ENCODE measurements around the gene IL31.

Gene IL31

DNA sequence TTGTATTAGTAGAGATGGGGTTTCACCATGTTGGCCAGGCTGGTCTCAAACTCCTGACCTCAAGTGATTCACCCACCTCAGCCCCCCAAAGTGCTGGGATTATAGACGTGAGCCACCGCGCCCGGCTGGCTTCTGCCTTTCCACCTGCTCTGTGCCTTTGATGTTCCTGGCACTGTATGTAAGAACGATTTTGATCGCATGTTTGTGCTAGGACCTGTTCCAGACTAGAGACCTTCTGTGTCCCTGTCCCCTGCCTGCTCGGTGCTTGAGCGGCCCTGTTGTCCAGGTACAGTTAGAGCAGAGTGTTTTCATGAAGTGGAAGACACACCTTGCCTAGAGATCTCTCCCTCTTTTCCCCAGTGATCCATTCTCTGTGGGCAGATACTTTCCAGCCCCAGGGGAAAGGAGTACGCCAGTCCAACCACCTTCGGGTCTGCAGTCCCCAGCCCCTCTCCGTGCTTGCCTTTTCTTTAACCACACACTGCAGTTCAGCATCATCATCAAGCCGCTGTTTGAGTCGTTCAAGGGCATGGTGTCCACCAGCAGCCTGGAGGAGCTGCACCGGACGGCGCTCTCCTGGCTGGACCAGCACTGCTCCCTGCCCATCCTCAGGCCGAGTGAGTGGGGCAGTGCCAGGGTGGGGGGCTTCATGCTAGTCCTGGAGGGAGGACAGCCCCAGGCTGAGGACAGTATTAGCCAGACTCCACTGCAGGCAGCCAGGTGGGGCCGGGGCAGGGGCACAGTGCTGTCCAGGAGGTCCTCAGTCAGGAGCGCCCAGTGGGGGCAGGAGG is 33.4 kb downstream of the IL31 start:
- H3K4me3 ChIP-seq (ENCODE audit: low read length) = no peak overlapping the region
- no peaks in the 10 kb centered on the region for H3K4me1 ChIP-seq (ENCODE audit: low read length)
- H3K36me3 ChIP-seq (replicated peaks; ENCODE audit: low read depth, low read length) = peaks cover 9% of the 10 kb centered on the region
- H4K20me1 ChIP-seq (ENCODE audit: insufficient read depth, low read length) = no peaks in the 10 kb centered on the region
- no peak overlapping the region for H3K9ac ChIP-seq (ENCODE audit: low read length)
- no peaks in the 10 kb centered on the region for H3K9me3 ChIP-seq (ENCODE audit: insufficient read depth, low read length)
- TF ChIP-seq, protein P1, sequence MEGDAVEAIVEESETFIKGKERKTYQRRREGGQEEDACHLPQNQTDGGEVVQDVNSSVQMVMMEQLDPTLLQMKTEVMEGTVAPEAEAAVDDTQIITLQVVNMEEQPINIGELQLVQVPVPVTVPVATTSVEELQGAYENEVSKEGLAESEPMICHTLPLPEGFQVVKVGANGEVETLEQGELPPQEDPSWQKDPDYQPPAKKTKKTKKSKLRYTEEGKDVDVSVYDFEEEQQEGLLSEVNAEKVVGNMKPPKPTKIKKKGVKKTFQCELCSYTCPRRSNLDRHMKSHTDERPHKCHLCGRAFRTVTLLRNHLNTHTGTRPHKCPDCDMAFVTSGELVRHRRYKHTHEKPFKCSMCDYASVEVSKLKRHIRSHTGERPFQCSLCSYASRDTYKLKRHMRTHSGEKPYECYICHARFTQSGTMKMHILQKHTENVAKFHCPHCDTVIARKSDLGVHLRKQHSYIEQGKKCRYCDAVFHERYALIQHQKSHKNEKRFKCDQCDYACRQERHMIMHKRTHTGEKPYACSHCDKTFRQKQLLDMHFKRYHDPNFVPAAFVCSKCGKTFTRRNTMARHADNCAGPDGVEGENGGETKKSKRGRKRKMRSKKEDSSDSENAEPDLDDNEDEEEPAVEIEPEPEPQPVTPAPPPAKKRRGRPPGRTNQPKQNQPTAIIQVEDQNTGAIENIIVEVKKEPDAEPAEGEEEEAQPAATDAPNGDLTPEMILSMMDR (IDR thresholded peaks at IDR 0.05; ENCODE audit: low read depth, low read length) = no peak
- no peak for TF ChIP-seq EZH2phosphoT487 (IDR thresholded peaks at IDR 0.05; ENCODE audit: low read depth)
- no peaks in the 10 kb centered on the region for H3K27me3 ChIP-seq (ENCODE audit: low read depth, low read length)
- H2AFZ ChIP-seq (ENCODE audit: low read depth, low read length) = no peak overlapping the region
- H3K4me2 ChIP-seq (ENCODE audit: low read length) = no peak overlapping the region
- H3K27ac ChIP-seq (ENCODE audit: low read length) = no peak overlapping the region
- H3K79me2 ChIP-seq (ENCODE audit: low read length) = no peaks in the 10 kb centered on the region

DNA sequence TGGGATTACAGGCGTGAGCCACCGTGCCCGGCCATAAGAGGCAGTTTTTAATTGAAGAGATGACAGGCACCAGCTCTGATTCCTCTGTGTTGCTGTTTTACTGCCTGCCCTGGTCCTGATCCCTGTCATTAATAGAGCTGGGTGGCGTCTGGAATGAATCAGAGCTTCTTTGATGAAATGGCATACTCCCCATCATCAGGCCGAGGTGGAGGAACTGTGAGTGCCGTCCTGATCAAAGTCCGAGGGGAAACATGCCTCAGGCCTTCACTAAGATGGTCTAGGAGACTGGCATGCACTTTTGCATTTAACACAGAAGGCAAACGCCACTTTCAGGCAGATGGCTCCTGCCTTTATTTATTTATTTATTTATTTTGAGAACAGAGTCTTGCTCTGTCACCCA is 34.1 kb downstream of the IL31 start:
- no peak for TF ChIP-seq EZH2phosphoT487 (IDR thresholded peaks at IDR 0.05; ENCODE audit: low read depth)
- TF ChIP-seq, protein P1 (IDR thresholded peaks at IDR 0.05; ENCODE audit: low read depth, low read length) = no peak

DNA sequence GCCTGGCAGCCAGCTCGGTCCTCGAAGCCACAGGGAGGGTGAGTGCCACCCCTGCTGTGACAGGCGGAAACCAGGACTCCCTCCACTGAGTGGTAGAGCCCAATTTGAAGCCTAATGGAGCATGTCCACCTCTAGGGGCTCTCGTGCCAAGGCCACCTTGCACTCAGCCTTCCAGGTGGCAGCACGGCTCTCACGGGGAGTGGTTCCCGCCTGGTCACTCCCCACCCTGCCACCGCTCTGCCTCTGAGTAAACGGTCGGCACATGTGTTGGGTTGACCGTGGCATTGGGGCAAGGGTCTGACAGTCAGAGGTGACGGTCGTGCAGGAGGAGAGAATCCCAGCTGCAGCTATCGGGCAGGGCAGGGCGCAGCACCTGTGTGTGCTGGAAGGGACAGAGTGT is 34.8 kb downstream of the IL31 start:
- H4K20me1 ChIP-seq (ENCODE audit: insufficient read depth, low read length) = no peaks in the 10 kb centered on the region
- H3K36me3 ChIP-seq (replicated peaks; ENCODE audit: low read depth, low read length) = peaks cover 9% of the 10 kb centered on the region
- no peak overlapping the region for H3K4me3 ChIP-seq (ENCODE audit: low read length)
- no peak overlapping the region for H3K9ac ChIP-seq (ENCODE audit: low read length)
- TF ChIP-seq EZH2phosphoT487 (IDR thresholded peaks at IDR 0.05; ENCODE audit: low read depth) = no peak
- TF ChIP-seq, protein P1 (IDR thresholded peaks at IDR 0.05; ENCODE audit: low read depth, low read length) = no peak
- no peaks in the 10 kb centered on the region for H3K27me3 ChIP-seq (ENCODE audit: low read depth, low read length)
- H3K9me3 ChIP-seq (ENCODE audit: insufficient read depth, low read length) = no peaks in the 10 kb centered on the region
- H3K79me2 ChIP-seq (ENCODE audit: low read length) = no peaks in the 10 kb centered on the region
- H2AFZ ChIP-seq (ENCODE audit: low read depth, low read length) = no peak overlapping the region
- no peak overlapping the region for H3K27ac ChIP-seq (ENCODE audit: low read length)
- no peaks in the 10 kb centered on the region for H3K4me1 ChIP-seq (ENCODE audit: low read length)
- no peak overlapping the region for H3K4me2 ChIP-seq (ENCODE audit: low read length)

More for the DNA sequence above, 34.1 kb downstream of the IL31 start:
- peaks cover 9% of the 10 kb centered on the region for H3K36me3 ChIP-seq (replicated peaks; ENCODE audit: low read depth, low read length)
- no peak overlapping the region for H3K27ac ChIP-seq (ENCODE audit: low read length)
- H3K4me2 ChIP-seq (ENCODE audit: low read length) = no peak overlapping the region
- no peaks in the 10 kb centered on the region for H3K27me3 ChIP-seq (ENCODE audit: low read depth, low read length)
- no peaks in the 10 kb centered on the region for H3K9me3 ChIP-seq (ENCODE audit: insufficient read depth, low read length)
- H3K4me1 ChIP-seq (ENCODE audit: low read length) = no peaks in the 10 kb centered on the region
- no peaks in the 10 kb centered on the region for H3K79me2 ChIP-seq (ENCODE audit: low read length)
- H2AFZ ChIP-seq (ENCODE audit: low read depth, low read length) = no peak overlapping the region
- no peak overlapping the region for H3K4me3 ChIP-seq (ENCODE audit: low read length)
- no peak overlapping the region for H3K9ac ChIP-seq (ENCODE audit: low read length)
- no peaks in the 10 kb centered on the region for H4K20me1 ChIP-seq (ENCODE audit: insufficient read depth, low read length)

- H4K20me1 ChIP-seq (ENCODE audit: insufficient read depth, low read length) = no peaks in the 10 kb centered on the region
- H3K4me2 ChIP-seq (ENCODE audit: low read length) = no peak overlapping the region
- H3K27ac ChIP-seq (ENCODE audit: low read length) = no peak overlapping the region
- H3K9me3 ChIP-seq (ENCODE audit: insufficient read depth, low read length) = no peaks in the 10 kb centered on the region
- H3K27me3 ChIP-seq (ENCODE audit: low read depth, low read length) = no peaks in the 10 kb centered on the region
- TF ChIP-seq, protein P1 (IDR thresholded peaks at IDR 0.05; ENCODE audit: low read depth, low read length) = no peak
- no peak for TF ChIP-seq EZH2phosphoT487 (IDR thresholded peaks at IDR 0.05; ENCODE audit: low read depth)
- no peaks in the 10 kb centered on the region for H3K4me1 ChIP-seq (ENCODE audit: low read length)
- no peaks in the 10 kb centered on the region for H3K79me2 ChIP-seq (ENCODE audit: low read length)
- H2AFZ ChIP-seq (ENCODE audit: low read depth, low read length) = no peak overlapping the region
- no peak overlapping the region for H3K9ac ChIP-seq (ENCODE audit: low read length)
- H3K4me3 ChIP-seq (ENCODE audit: low read length) = no peak overlapping the region
- peaks cover 11% of the 10 kb centered on the region for H3K36me3 ChIP-seq (replicated peaks; ENCODE audit: low read depth, low read length)
Observed at GRCh38 chr12:122138616-122139015, 35.4 kb downstream of the IL31 start.

Measured in OCI-LY3 (cell line).